Lower leg skin (tissue), 3 donors: ENCODE measurements around the gene MZT1.

ENCODE experiments used
- POLR2A ChIP-seq, 2 donors: fragments of 450-650 bp; IDR thresholded peaks; one replicate each; pipeline ENCODE4 v1.6.1; 2016 to 2017; ENCODE audit warnings: antibody characterized with exemption in 2 of 2, mild to moderate bottlenecking in 1 of 2, moderate library complexity in 1 of 2
- TF ChIP-seq, protein P1 (sequence below), 3 donors: fragments of 450-650 bp; IDR thresholded peaks; one replicate each; pipeline ENCODE4 v1.5.1; 2016; ENCODE audit warnings: antibody characterized with exemption in 3 of 3, mild to moderate bottlenecking in 3 of 3, moderate library complexity in 2 of 3

DNA sequence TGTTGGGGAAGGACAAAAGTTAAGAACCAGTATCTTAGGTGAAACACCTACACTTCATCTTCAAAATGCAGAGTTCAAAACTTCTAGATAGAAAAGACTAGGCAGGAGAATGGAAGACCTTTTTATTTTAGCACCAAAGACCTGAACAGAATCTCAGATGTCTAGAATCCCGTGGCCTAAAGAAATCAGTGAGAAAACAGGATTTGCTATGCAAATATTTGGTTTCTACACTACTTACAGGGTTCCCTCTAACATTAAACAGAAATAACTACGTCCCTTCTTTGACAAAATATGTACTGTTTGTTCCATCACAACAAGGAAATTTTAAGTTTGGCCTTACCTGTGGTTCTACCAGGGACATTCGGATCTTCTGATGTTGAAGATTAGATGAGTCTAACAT, 32.8 kb upstream of the MZT1 start:
- TF ChIP-seq, protein P1, sequence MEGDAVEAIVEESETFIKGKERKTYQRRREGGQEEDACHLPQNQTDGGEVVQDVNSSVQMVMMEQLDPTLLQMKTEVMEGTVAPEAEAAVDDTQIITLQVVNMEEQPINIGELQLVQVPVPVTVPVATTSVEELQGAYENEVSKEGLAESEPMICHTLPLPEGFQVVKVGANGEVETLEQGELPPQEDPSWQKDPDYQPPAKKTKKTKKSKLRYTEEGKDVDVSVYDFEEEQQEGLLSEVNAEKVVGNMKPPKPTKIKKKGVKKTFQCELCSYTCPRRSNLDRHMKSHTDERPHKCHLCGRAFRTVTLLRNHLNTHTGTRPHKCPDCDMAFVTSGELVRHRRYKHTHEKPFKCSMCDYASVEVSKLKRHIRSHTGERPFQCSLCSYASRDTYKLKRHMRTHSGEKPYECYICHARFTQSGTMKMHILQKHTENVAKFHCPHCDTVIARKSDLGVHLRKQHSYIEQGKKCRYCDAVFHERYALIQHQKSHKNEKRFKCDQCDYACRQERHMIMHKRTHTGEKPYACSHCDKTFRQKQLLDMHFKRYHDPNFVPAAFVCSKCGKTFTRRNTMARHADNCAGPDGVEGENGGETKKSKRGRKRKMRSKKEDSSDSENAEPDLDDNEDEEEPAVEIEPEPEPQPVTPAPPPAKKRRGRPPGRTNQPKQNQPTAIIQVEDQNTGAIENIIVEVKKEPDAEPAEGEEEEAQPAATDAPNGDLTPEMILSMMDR (IDR thresholded peaks at IDR 0.05): no peak
- no peak for TF ChIP-seq POLR2A (IDR thresholded peaks at IDR 0.05)
